WTC11 (cell line): ENCODE measurements around the gene RALA. TPM values are rescaled to one million over a fixed set of nuclear protein-coding genes. Genes with fewer than 3 reads are reported as not detected.

Source experiments
- ATAC-seq: fragments of 200-7000 bp; cut with Tn5 transposase; 2 replicates; pipeline ENCODE4 v1.10.0; 2021; ENCODE audit warnings: mild to moderate bottlenecking, moderate library complexity
- CTCF ChIA-PET: fragments of 300-600 bp; sonication (Branson Sonifier 250); formaldehyde crosslinking; loops from one replicate; lab custom pipeline; 2021; ENCODE audit warnings: antibody characterized with exemption; lab: Charles Lee
- POLR2A ChIA-PET: fragments of 350-600 bp; sonication (Branson Sonifier 250); formaldehyde crosslinking; loops from one replicate; lab custom pipeline; 2021; ENCODE audit warnings: antibody characterized with exemption; lab: Charles Lee
- DNase-seq: peaks from one replicate; pipeline ENCODE4 v3.0.0; 2021; ENCODE audit warnings: low spot score
- H3K27ac Mint-ChIP-seq: 2 replicates; pipeline ENCODE4 v1.8.0; 2021; ENCODE audit warnings: mixed read lengths
- H3K27me3 Mint-ChIP-seq: 2 replicates; pipeline ENCODE4 v1.8.0; 2021; ENCODE audit warnings: low read depth, mild to moderate bottlenecking, moderate library complexity, mixed read lengths
- H3K36me3 Mint-ChIP-seq: 2 replicates; pipeline ENCODE4 v1.8.0; 2021; ENCODE audit warnings: mixed read lengths
- H3K4me1 Mint-ChIP-seq: 2 replicates; pipeline ENCODE4 v1.8.0; 2022; ENCODE audit warnings: mixed read lengths
- H3K4me3 Mint-ChIP-seq: 2 replicates; pipeline ENCODE4 v1.8.0; 2021; ENCODE audit warnings: mild to moderate bottlenecking, moderate library complexity, mixed read lengths
- H3K9me3 Mint-ChIP-seq: 2 replicates; pipeline ENCODE4 v1.8.0; 2021; ENCODE audit warnings: mixed read lengths
- CREB1 ChIP-seq: sonication (generic); formaldehyde crosslinking; IDR thresholded peaks from 2 replicates; pipeline ENCODE4 v1.8.0; 2023; ENCODE audit warnings: mild to moderate bottlenecking, missing genetic modification reagents
- CREM ChIP-seq: sonication (generic); formaldehyde crosslinking; IDR thresholded peaks from 2 replicates; pipeline ENCODE4 v1.8.1; 2022; ENCODE audit warnings: mild to moderate bottlenecking, missing genetic modification reagents, moderate library complexity
- CTCF ChIP-seq: fragments of 200-600 bp; IDR thresholded peaks from 2 replicates; pipeline ENCODE4 v1.8.0; 2022; ENCODE audit warnings: antibody characterized with exemption
- IRF2 ChIP-seq: sonication (generic); formaldehyde crosslinking; IDR thresholded peaks from 2 replicates; pipeline ENCODE4 v1.8.0; 2022; ENCODE audit warnings: low read depth, missing genetic modification reagents, borderline replicate concordance
- MYBL2 ChIP-seq: sonication (generic); formaldehyde crosslinking; IDR thresholded peaks from 2 replicates; pipeline ENCODE4 v1.8.1; 2023; ENCODE audit warnings: mild to moderate bottlenecking, moderate library complexity, missing genetic modification reagents
- PRRX2 ChIP-seq: fragments of 250-450 bp; sonication (Bioruptor Pico); IDR thresholded peaks from 2 replicates; pipeline ENCODE4 v1.8.0; 2021; ENCODE audit warnings: mild to moderate bottlenecking
- SMAD3 ChIP-seq: sonication (generic); formaldehyde crosslinking; IDR thresholded peaks from 2 replicates; pipeline ENCODE4 v1.8.0; 2022; ENCODE audit warnings: missing genetic modification reagents, mild to moderate bottlenecking, borderline replicate concordance
- SMAD4 ChIP-seq: sonication (generic); formaldehyde crosslinking; IDR thresholded peaks from 2 replicates; pipeline ENCODE4 v1.8.0; 2022; ENCODE audit warnings: mild to moderate bottlenecking, missing genetic modification reagents
- SP1 ChIP-seq: sonication (generic); formaldehyde crosslinking; conservative IDR thresholded peaks from 2 replicates; pipeline ENCODE4 v1.8.1; 2022; ENCODE audit warnings: missing genetic modification reagents
- ZNF138 ChIP-seq: sonication (generic); formaldehyde crosslinking; conservative IDR thresholded peaks from 2 replicates; pipeline ENCODE4 v1.8.1; 2022; ENCODE audit warnings: mild to moderate bottlenecking, moderate library complexity, missing genetic modification reagents
- ZNF263 ChIP-seq: sonication (generic); formaldehyde crosslinking; IDR thresholded peaks from 2 replicates; pipeline ENCODE4 v1.8.1; 2022; ENCODE audit warnings: low read depth, mild to moderate bottlenecking, moderate library complexity, missing genetic modification reagents
- ZNF281 ChIP-seq: sonication (generic); formaldehyde crosslinking; IDR thresholded peaks from 2 replicates; pipeline ENCODE4 v1.8.0; 2023; ENCODE audit warnings: mild to moderate bottlenecking, missing genetic modification reagents
- ZNF671 ChIP-seq: fragments of 250-450 bp; sonication (Bioruptor Pico); IDR thresholded peaks from 2 replicates; pipeline ENCODE4 v1.8.0; 2021; ENCODE audit warnings: mild to moderate bottlenecking
- total RNA-seq: library from RNA; stranded (reverse); gene quantifications from 3 replicates; pipeline ENCODE4 v1.2.3, GENCODE V29; 2021
- TF ChIP-seq, protein P1 (sequence below): sonication (generic); formaldehyde crosslinking; conservative IDR thresholded peaks from 2 replicates; pipeline ENCODE4 v1.8.1; 2022; ENCODE audit warnings: mild to moderate bottlenecking, missing genetic modification reagents
- TF ChIP-seq, protein P2 (sequence below): sonication (generic); formaldehyde crosslinking; IDR thresholded peaks from 2 replicates; pipeline ENCODE4 v1.8.1; 2023; ENCODE audit warnings: mild to moderate bottlenecking, missing genetic modification reagents
- TF ChIP-seq, protein P3 (sequence below): fragments of 250-450 bp; sonication (Bioruptor Pico); conservative IDR thresholded peaks from 2 replicates; pipeline ENCODE4 v1.9.0; 2021; ENCODE audit warnings: mild to moderate bottlenecking

The RALA gene
- total RNA-seq, 1 experiment from 2014 or later = 57.3 TPM

- DNase-seq (no peak), ATAC-seq (no peak)
- ChIA-PET CTCF (no interaction called here), POLR2A (no interaction called here)
- TF ChIP-seq ZNF263 = no peak
- TF ChIP-seq, protein P1, sequence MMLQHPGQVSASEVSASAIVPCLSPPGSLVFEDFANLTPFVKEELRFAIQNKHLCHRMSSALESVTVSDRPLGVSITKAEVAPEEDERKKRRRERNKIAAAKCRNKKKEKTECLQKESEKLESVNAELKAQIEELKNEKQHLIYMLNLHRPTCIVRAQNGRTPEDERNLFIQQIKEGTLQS (CRISPR knock-in tag) = no peak
- no peak for TF ChIP-seq IRF2 (CRISPR knock-in tag)
- no peak for TF ChIP-seq MYBL2 (CRISPR knock-in tag)
- TF ChIP-seq, protein P2, sequence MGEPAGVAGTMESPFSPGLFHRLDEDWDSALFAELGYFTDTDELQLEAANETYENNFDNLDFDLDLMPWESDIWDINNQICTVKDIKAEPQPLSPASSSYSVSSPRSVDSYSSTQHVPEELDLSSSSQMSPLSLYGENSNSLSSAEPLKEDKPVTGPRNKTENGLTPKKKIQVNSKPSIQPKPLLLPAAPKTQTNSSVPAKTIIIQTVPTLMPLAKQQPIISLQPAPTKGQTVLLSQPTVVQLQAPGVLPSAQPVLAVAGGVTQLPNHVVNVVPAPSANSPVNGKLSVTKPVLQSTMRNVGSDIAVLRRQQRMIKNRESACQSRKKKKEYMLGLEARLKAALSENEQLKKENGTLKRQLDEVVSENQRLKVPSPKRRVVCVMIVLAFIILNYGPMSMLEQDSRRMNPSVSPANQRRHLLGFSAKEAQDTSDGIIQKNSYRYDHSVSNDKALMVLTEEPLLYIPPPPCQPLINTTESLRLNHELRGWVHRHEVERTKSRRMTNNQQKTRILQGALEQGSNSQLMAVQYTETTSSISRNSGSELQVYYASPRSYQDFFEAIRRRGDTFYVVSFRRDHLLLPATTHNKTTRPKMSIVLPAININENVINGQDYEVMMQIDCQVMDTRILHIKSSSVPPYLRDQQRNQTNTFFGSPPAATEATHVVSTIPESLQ (CRISPR knock-in tag) = no peak
- no peak for TF ChIP-seq ZNF138
- no peak for TF ChIP-seq PRRX2 (CRISPR knock-in tag)
- TF ChIP-seq ZNF281 (CRISPR knock-in tag) = no peak
- TF ChIP-seq SMAD3 = no peak
- TF ChIP-seq CTCF = no peak
- no peak for TF ChIP-seq SP1 (CRISPR knock-in tag)
- Mint-ChIP-seq H3K4me1 (peaks cover 42% of the 10 kb centered on the region), H3K36me3 (no peaks in the 10 kb centered on the region; the same call in 1 of the 2 replicates), H3K27me3 (no peaks in the 10 kb centered on the region), H3K27ac (no peak overlapping the region), H3K9me3 (no peaks in the 10 kb centered on the region), H3K4me3 (no peak overlapping the region)
These were observed 20.8 kb downstream of the RALA start for GRCh38 chr7:39644170-39644569.

GRCh38 chr7:39645482-39646407 lies 22.4 kb downstream of the RALA start:
- ATAC-seq = no peak
- peaks cover 27% of the 10 kb centered on the region for H3K4me1 Mint-ChIP-seq

More at GRCh38 chr7:39645482-39646407, 22.4 kb downstream of the RALA start:
- Mint-ChIP-seq H3K9me3 (no peaks in the 10 kb centered on the region), H3K36me3 (no peaks in the 10 kb centered on the region)
- no peak for DNase-seq
- TF ChIP-seq CREM (CRISPR knock-in tag) = no peak
- TF ChIP-seq CREB1 (CRISPR knock-in tag) = no peak
- TF ChIP-seq, protein P3, sequence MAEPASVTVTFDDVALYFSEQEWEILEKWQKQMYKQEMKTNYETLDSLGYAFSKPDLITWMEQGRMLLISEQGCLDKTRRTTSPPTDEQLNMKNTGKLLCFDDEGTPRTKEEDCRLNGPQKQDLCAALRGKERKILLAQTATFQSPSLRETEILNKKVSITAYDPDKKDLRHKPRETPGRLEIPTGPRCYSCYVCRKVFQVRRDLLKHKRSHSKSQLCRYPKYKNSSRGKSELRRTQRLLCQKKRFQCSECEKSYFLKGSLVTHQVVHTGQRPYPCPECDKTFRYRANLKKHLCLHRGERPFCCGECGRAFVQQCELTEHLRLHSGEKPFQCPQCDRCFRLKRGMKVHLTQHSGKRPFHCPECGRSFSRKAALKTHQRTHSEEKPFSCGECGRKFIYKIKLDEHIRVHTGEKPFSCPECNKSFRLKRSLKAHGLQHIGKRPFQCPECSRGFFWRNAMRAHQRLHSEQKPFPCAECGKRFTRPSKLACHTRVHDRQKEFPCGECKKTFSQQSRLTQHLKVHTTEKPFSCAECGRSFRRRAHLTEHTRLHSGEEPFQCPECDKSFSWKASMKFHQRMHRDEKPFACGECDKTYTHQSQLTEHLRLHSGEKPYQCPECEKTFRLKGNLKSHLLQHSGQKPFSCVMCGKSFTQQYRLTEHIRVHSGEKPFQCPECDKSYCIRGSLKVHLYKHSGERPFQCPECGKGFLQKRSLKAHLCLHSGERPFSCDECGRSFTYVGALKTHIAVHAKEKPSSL (CRISPR knock-in tag) = no peak
- no peak for TF ChIP-seq ZNF138
- no peak for TF ChIP-seq MYBL2 (CRISPR knock-in tag)
- TF ChIP-seq ZNF671 (CRISPR knock-in tag) = no peak
- no peak for TF ChIP-seq SMAD4 (CRISPR knock-in tag)
- TF ChIP-seq, all 79 proteins: peak for 0
- H3K27me3 Mint-ChIP-seq = no peaks in the 10 kb centered on the region
- no peak overlapping the region for H3K4me3 Mint-ChIP-seq
- ChIA-PET CTCF (no interaction called here), POLR2A (no interaction called here)
- H3K27ac Mint-ChIP-seq = no peak overlapping the region
